AG10803 (cell line): ENCODE data around the gene GRM8.

Experiments
- DNase-seq: peaks from one replicate; pipeline ENCODE4 v3.0.0; 2010; ENCODE audit warnings: low read depth
- H3K4me3 ChIP-seq: 2 replicates; pipeline ENCODE4 v1.5.1; 2011; ENCODE audit warnings: mild to moderate bottlenecking, low read length, control low read depth
- TF ChIP-seq, protein P1 (sequence below): conservative IDR thresholded peaks from 2 replicates; pipeline ENCODE4 v1.5.1; 2011; ENCODE audit warnings: mild to moderate bottlenecking, low read length, control low read depth, inconsistent platforms

The GRM8 gene

DNA sequence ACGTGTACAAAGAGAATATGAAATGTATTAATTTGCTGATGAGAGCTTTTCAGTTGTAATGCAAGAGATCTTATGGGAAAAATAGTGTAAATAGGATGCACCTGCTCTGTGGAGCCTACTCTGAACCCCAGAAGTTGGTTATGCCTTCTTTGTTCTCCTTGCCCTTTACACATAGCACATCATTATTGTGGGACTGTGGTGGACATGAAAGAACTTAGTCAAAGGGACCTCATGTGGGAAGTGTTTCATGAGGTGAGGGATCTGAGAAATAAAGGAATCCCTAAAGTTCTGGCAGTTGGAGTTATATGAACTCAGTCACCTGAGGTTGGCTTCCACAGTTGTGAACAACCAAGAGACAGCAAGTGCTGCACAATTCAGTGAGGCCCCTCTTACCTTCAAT is 66.1 kb downstream of the GRM8 start:
- H3K4me3 ChIP-seq = no peak overlapping the region
- TF ChIP-seq, protein P1, sequence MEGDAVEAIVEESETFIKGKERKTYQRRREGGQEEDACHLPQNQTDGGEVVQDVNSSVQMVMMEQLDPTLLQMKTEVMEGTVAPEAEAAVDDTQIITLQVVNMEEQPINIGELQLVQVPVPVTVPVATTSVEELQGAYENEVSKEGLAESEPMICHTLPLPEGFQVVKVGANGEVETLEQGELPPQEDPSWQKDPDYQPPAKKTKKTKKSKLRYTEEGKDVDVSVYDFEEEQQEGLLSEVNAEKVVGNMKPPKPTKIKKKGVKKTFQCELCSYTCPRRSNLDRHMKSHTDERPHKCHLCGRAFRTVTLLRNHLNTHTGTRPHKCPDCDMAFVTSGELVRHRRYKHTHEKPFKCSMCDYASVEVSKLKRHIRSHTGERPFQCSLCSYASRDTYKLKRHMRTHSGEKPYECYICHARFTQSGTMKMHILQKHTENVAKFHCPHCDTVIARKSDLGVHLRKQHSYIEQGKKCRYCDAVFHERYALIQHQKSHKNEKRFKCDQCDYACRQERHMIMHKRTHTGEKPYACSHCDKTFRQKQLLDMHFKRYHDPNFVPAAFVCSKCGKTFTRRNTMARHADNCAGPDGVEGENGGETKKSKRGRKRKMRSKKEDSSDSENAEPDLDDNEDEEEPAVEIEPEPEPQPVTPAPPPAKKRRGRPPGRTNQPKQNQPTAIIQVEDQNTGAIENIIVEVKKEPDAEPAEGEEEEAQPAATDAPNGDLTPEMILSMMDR = no peak
- DNase-seq = no peak

DNA sequence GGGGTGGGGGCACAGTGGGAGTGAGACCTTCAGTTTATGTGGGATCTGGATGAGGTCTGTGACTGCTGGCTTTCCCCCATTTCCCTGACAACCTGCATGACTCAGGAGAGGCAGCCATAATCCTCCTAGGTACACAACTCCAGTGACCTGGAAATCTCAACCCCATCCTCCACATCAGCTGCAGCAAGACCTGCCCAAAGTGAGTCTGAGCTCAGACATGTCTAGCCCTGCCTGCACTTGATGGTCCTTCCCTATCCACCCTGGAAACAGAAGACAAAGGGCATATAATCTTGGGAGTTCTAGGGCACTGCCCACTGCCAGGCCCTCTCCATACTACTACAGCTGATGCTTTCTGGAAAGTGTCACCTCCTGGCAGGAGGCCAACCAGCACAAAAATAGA is 75.6 kb downstream of the GRM8 start:
- no peak for DNase-seq
- no peak overlapping the region for H3K4me3 ChIP-seq
- TF ChIP-seq, protein P1 = no peak

DNA sequence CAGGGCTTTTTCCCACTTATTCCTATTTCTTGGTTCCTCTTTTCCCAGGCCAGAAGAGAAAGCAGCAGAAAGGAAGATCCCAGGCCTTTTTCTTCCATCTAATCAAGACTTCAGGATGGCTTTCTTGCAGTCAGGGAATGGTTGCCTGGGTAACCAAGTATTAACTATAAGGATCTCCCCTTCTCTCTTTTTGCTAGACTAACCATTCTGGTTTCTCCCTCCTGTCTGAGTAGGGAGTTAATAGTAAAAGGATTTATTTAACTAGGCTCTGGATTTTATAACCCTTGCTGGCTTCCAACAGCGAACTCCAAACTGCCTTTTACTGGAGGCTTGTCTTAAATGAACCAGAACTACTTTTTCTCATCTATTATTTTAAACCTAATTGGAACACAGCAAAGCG is 90.4 kb downstream of the GRM8 start:
- no peak overlapping the region for H3K4me3 ChIP-seq
- no peak for DNase-seq
- TF ChIP-seq, protein P1 = no peak

DNA sequence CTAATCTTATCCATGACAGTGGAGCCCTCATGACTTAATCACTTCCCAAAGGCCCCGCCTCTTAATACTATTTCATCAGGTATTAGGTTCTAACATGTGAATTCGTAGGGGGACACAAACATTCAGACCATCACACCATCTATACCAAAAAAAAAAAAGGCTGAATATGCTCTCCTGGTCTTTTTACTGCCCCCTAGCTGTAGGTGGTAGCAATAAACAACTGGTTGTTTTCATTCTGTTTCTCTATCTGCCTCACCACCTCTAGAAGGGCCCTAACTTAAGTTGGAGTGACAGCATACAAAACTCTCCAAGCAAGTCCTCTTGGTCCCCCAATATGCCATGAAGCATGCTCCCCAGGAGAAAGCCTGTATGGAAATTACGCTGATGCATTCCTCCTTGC is 94.1 kb downstream of the GRM8 start:
- no peak for DNase-seq
- no peak overlapping the region for H3K4me3 ChIP-seq
- TF ChIP-seq, protein P1 = no peak

DNA sequence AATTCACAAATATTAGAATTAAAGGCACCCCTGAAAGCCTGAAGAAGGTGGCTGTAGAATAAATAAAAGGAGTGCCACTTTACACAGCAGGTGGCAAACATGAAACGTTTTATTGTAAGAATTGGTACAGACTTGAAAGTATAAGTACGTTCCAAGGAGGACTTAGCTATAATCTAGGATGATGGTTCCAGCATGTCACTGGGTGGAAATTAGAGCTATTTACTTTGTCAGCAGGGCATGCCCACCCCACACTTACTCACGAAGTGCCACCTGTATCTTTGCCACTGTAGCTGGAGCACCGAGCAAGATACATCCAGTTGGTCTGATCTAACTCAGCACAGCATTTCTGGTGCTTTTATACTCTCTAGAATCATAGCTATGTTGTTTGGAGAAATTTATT is 97.8 kb downstream of the GRM8 start:
- no peak overlapping the region for H3K4me3 ChIP-seq
- no peak for DNase-seq
- TF ChIP-seq, protein P1 = no peak

DNA sequence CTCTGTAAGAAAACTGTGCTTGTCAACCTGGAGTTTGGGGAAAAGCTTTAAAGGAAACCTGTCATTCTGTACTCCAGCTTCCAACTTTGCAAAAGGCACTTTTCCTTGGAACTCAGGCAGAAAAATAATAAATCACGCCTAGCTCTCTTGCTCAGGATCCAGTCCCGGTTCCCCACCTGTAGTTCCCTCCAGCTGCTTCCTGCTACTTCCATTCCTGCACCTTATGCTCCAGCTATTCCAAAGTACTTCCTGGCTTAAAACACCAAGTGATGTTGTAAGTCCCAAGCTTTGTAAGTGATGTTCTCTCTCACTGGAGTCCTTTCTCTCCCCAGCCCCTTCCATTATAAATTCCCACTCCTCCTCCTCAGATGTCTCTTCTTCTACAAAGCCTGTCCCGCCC is 98.6 kb downstream of the GRM8 start:
- no peak overlapping the region for H3K4me3 ChIP-seq
- DNase-seq = no peak
- TF ChIP-seq, protein P1 = no peak

DNA sequence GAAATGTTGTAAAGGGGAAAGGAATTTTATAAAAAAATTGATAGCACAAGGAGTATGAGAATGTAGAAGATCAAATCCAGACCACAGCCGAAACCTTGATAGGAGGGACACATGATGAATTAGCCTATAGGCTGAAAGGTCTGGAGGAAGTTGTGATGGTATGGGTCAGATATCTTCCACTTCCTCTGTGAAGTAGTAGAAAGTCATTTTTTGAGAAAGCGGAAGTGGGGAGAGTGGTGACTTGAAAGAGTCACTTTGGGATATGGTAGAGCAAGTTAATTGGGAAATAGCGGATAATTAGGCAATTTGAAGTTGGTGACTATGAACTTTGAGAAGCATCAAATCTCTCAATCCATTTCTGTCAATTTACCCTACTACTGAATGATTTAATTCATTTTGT is 99.4 kb downstream of the GRM8 start:
- no peak for DNase-seq
- H3K4me3 ChIP-seq = no peak overlapping the region
- TF ChIP-seq, protein P1 = no peak
